H1 (cell line): ENCODE data around the gene NELFCD. TPM values are rescaled to one million over a fixed set of nuclear protein-coding genes. Genes with fewer than 3 reads are reported as not detected.
"Not testable (repeated sequence)": the region's sequence is repeated elsewhere in the genome, so short reads cannot be mapped to it uniquely, and the experiment has no call there.

Source experiments
- CTCF ChIA-PET: fragments of 300-600 bp; sonication (Branson Sonifier 250); formaldehyde crosslinking; loops from one replicate; lab custom pipeline; 2021; ENCODE audit not compliant: partially characterized antibody; lab: Charles Lee
- POLR2A ChIA-PET: fragments of 300-600 bp; sonication (Branson Sonifier 250); formaldehyde crosslinking; loops from one replicate; lab custom pipeline; 2021; ENCODE audit warnings: inconsistent platforms; ENCODE audit not compliant: partially characterized antibody; lab: Charles Lee
- DNase-seq, 2 experiments: peaks; one replicate each; pipeline versions ENCODE4 v3.0.0 to v3.0.0-alpha.2; 2010 to 2022; ENCODE audit warnings: low spot score in 2 of 2, low read depth in 1 of 2, mixed read lengths in 1 of 2
- FAIRE-seq: peaks from 2 replicates; lab custom pipeline; 2011; peaks lifted over from hg19 to GRCh38; lab: Jason Lieb, UNC
- H2AFZ ChIP-seq: 2 replicates; pipeline ENCODE4 v1.8.1; 2012; ENCODE audit warnings: low read length, inconsistent platforms
- H2AK5ac ChIP-seq: 2 replicates; pipeline ENCODE4 v1.6.1; 2013; ENCODE audit warnings: low read depth, low read length
- H2BK120ac ChIP-seq: replicated peaks from 2 replicates; pipeline ENCODE3; 2013; ENCODE audit warnings: low read depth, low read length, inconsistent platforms
- H2BK12ac ChIP-seq: 2 replicates; pipeline ENCODE4 v1.6.1; 2013; ENCODE audit warnings: low read depth, low read length
- H2BK15ac ChIP-seq: 2 replicates; pipeline ENCODE4 v1.6.1; 2013; ENCODE audit warnings: low read length
- H2BK20ac ChIP-seq: 2 replicates; pipeline ENCODE4 v1.6.1; 2013; ENCODE audit warnings: low read length
- H2BK5ac ChIP-seq: 2 replicates; pipeline ENCODE4 v1.6.1; 2013; ENCODE audit warnings: low read depth, low read length
- H3K14ac ChIP-seq: 2 replicates; pipeline ENCODE4 v1.6.1; 2013; ENCODE audit warnings: inconsistent platforms; ENCODE audit not compliant: insufficient read length
- H3K18ac ChIP-seq: 2 replicates; pipeline ENCODE4 v1.6.1; 2013; ENCODE audit warnings: low read length; ENCODE audit errors: extremely low read depth
- H3K23ac ChIP-seq: 2 replicates; pipeline ENCODE4 v1.6.1; 2013; ENCODE audit warnings: inconsistent platforms; ENCODE audit not compliant: insufficient read length
- H3K23me2 ChIP-seq: 2 replicates; pipeline ENCODE4 v1.6.1; 2013; ENCODE audit warnings: low read depth, low read length
- H3K27ac ChIP-seq: 2 replicates; pipeline ENCODE4 v1.6.1; 2011; ENCODE audit warnings: low read depth, low read length, inconsistent platforms
- H3K27me3 ChIP-seq, 4 experiments: replicated peaks in 1 of 4; 1 replicate in 1 of 4; 2 replicates in 3 of 4; pipeline versions ENCODE4 v1.6.1 to v1.8.1; 2011 to 2013; ENCODE audit warnings: low read length in 3 of 4, mild to moderate bottlenecking in 3 of 4, inconsistent platforms in 2 of 4, mixed read lengths in 2 of 4, moderate library complexity in 1 of 4; ENCODE audit not compliant: control insufficient read depth in 3 of 4, insufficient read depth in 3 of 4; ENCODE audit errors: extremely low read depth in 1 of 4
- H3K36me3 ChIP-seq, 4 experiments: 2 replicates each; pipeline versions ENCODE4 v1.6.1 to v1.8.1; 2011 to 2013; ENCODE audit warnings: mild to moderate bottlenecking in 4 of 4, low read length in 3 of 4, moderate library complexity in 2 of 4, control low read depth in 1 of 4, inconsistent platforms in 1 of 4; ENCODE audit not compliant: insufficient read depth in 4 of 4, control insufficient read depth in 2 of 4
- H3K4ac ChIP-seq: replicated peaks from 2 replicates; pipeline ENCODE3; 2013; ENCODE audit warnings: low read length, low read depth, mixed read lengths, inconsistent platforms; ENCODE audit not compliant: insufficient read length
- H3K4me1 ChIP-seq, 4 experiments: replicated peaks in 1 of 4; 1 replicate in 1 of 4; 2 replicates in 3 of 4; pipeline versions ENCODE4 v1.6.1 to v1.8.1; 2011 to 2013; ENCODE audit warnings: low read length in 3 of 4, inconsistent platforms in 2 of 4, mixed read lengths in 1 of 4; ENCODE audit not compliant: insufficient read depth in 4 of 4, control insufficient read depth in 3 of 4
- H3K4me2 ChIP-seq, 2 experiments: 2 replicates each; pipeline versions ENCODE4 v1.6.1 to v1.8.1; 2011 to 2013; ENCODE audit warnings: low read depth in 2 of 2, low read length in 2 of 2, control low read depth in 1 of 2, inconsistent platforms in 1 of 2, mild to moderate bottlenecking in 1 of 2; ENCODE audit not compliant: insufficient read depth in 1 of 2
- H3K4me3 ChIP-seq, 4 experiments: fragments of 200-600, 300-600 bp in 1 of 4; sonication (generic), shearing (Covaris generic), sonication (Bioruptor Twin) in 1 of 4; 2 replicates each; pipeline versions ENCODE4 v1.5.1 to v1.8.1; 2011 to 2016; ENCODE audit warnings: low read length in 4 of 4, low read depth in 3 of 4, control low read depth in 2 of 4, inconsistent platforms in 2 of 4, mild to moderate bottlenecking in 2 of 4, mixed read lengths in 1 of 4, moderate library complexity in 1 of 4; ENCODE audit not compliant: insufficient read depth in 2 of 4; ENCODE audit errors: extremely low read depth in 1 of 4
- H3K56ac ChIP-seq: replicated peaks from 2 replicates; pipeline ENCODE3; 2013; ENCODE audit warnings: low read depth, mild to moderate bottlenecking, mixed read lengths, low read length, inconsistent platforms; ENCODE audit not compliant: insufficient read length
- H3K79me1 ChIP-seq: 2 replicates; pipeline ENCODE4 v1.6.1; 2013; ENCODE audit warnings: low read depth, low read length, control low read depth
- H3K79me2 ChIP-seq, 2 experiments: 2 replicates each; pipeline versions ENCODE4 v1.6.1 to v1.8.1; 2012 to 2013; ENCODE audit warnings: low read length in 2 of 2, mild to moderate bottlenecking in 2 of 2, inconsistent platforms in 1 of 2; ENCODE audit not compliant: insufficient read depth in 2 of 2, control insufficient read depth in 1 of 2
- H3K9ac ChIP-seq, 4 experiments: replicated peaks in 1 of 4; 1 replicate in 1 of 4; 2 replicates in 3 of 4; pipeline versions ENCODE4 v1.6.1 to v1.8.1; 2011 to 2013; ENCODE audit warnings: low read depth in 3 of 4, low read length in 3 of 4, control low read depth in 2 of 4, mild to moderate bottlenecking in 2 of 4, moderate library complexity in 2 of 4, inconsistent platforms in 1 of 4; ENCODE audit errors: extremely low read depth in 1 of 4
- H3K9me3 ChIP-seq, 2 experiments: 2 replicates each; pipeline versions ENCODE4 v1.6.1 to v1.8.1; 2012 to 2013; ENCODE audit warnings: mild to moderate bottlenecking in 2 of 2, moderate library complexity in 2 of 2, control low read depth in 1 of 2, inconsistent platforms in 1 of 2, low read depth in 1 of 2, low read length in 1 of 2, mixed read lengths in 1 of 2; ENCODE audit not compliant: insufficient read depth in 2 of 2
- H4K20me1 ChIP-seq, 2 experiments: replicated peaks in 1 of 2; 2 replicates each; pipeline versions ENCODE3 to v1.8.1; 2011 to 2013; ENCODE audit warnings: inconsistent platforms in 2 of 2, low read length in 2 of 2, mild to moderate bottlenecking in 1 of 2; ENCODE audit not compliant: insufficient read depth in 2 of 2, control insufficient read depth in 1 of 2
- H4K5ac ChIP-seq: 2 replicates; pipeline ENCODE4 v1.6.1; 2013; ENCODE audit warnings: low read length, low read depth, mixed read lengths, inconsistent platforms; ENCODE audit not compliant: insufficient read length
- H4K8ac ChIP-seq: 2 replicates; pipeline ENCODE4 v1.8.0; 2013; ENCODE audit warnings: mild to moderate bottlenecking, moderate library complexity, low read length, inconsistent platforms; ENCODE audit not compliant: insufficient read depth; ENCODE audit errors: extremely low read depth
- H4K91ac ChIP-seq: replicated peaks from 2 replicates; pipeline ENCODE3; 2013; ENCODE audit warnings: low read length, mixed read lengths, inconsistent platforms; ENCODE audit not compliant: insufficient read length
- WGBS, 2 experiments: shearing (Covaris generic) in 1 of 2; methylation state at CpG; one replicate each; pipeline versions ENCODE4 v1.1.6 to v1.1.7; 2013 to 2015; ENCODE audit warnings: low lambda C conversion rate in 2 of 2, mixed read lengths in 2 of 2, inconsistent platforms in 1 of 2, low coverage in 1 of 2, missing lambda C conversion rate in 1 of 2; ENCODE audit not compliant: insufficient replicate concordance in 2 of 2, insufficient coverage in 1 of 2, insufficient read length in 1 of 2; ENCODE audit errors: extremely low coverage in 1 of 2, missing lambda C conversion rate in 1 of 2; 5-methylcytosine and 5-hydroxymethylcytosine counted together
- polyA plus RNA-seq, 7 experiments: library from polyadenylated mRNA; depleted of rRNA in 3 of 7; stranded (reverse) in 5 of 7; unstranded in 2 of 7; fragments of >200 nt in 5 of 7; fragments of 200-250 nt in 2 of 7; gene quantifications; 1 replicate in 5 of 7; 2 replicates in 1 of 7; 4 replicates in 1 of 7; pipeline versions ENCODE4 v1.2.1 to v1.2.3, GENCODE V29; 2011 to 2013; ENCODE audit warnings: missing spikeins in 2 of 7, mixed read lengths in 2 of 7
- total RNA-seq: library from RNA; stranded (reverse); fragmentation: NEBNext Ultra II Directional; extraction: Animal tissue kit (Norgen Biotek cat#: 25700); gene quantifications from 2 replicates; pipeline ENCODE4 v1.2.1, GENCODE V29; 2021

Gene NELFCD
- total and polyA plus RNA-seq, 2 of the 8 experiments (the other 6 are each of a cell fraction or from before 2014, with no cell fraction given), result 35.5 to 59.6 TPM

GRCh38 chr20:58983115-58983468, 2.0 kb downstream of the NELFCD start:
- POLR2A ChIA-PET, result interaction anchor here (0.6 to 2.6 kb wide), 7 partner anchors 10 to 658 kb away, joined by 3 to 6 read pairs (median 3); partner anchors contain the start of gene ATP5F1E
- not testable (repeated sequence) for H3K14ac ChIP-seq, FAIRE-seq, H2AFZ ChIP-seq, H3K18ac ChIP-seq, H2BK120ac ChIP-seq, H3K4ac ChIP-seq, H2BK5ac ChIP-seq, H3K23ac ChIP-seq, H3K23me2 ChIP-seq, H2BK20ac ChIP-seq, H3K27ac ChIP-seq, H4K91ac ChIP-seq, H3K27me3 ChIP-seq, H3K4me3 ChIP-seq, H2AK5ac ChIP-seq, H2BK15ac ChIP-seq, DNase-seq, H3K9ac ChIP-seq, H2BK12ac ChIP-seq, H3K4me1 ChIP-seq, H4K5ac ChIP-seq, H3K4me2 ChIP-seq, H3K9me3 ChIP-seq, H3K56ac ChIP-seq, H4K8ac ChIP-seq
- peaks cover 4 to 13% of the 10 kb centered on the region in 2 experiments for H4K20me1 ChIP-seq
- peaks cover 18% of the 10 kb centered on the region for H3K79me1 ChIP-seq
- H3K36me3 ChIP-seq, result peaks cover 8 to 17% (median 12%) of the 10 kb centered on the region in 4 experiments
- peaks cover 4 to 43% of the 10 kb centered on the region in 2 experiments for H3K79me2 ChIP-seq
- 100% methylated on average over 2 of the region's 12 CpGs; no CpG with 5 or more reads in 1 of the 2 experiments for WGBS, 2 experiments
- CTCF ChIA-PET, result interaction anchor here (1.3 kb wide), 1 partner anchor 225 kb away, joined by 5 read pairs; no protein-coding TSS in a partner anchor
